Nephron (organoid): ENCODE measurements around the gene TYROBP.

Experiments
- H3K27ac Mint-ChIP-seq, 3 experiments: 2 replicates each; pipeline ENCODE4 v1.8.0; 2020; ENCODE audit warnings: mixed read lengths in 3 of 3, mild to moderate bottlenecking in 2 of 3, moderate library complexity in 1 of 3
- H3K27me3 Mint-ChIP-seq: 2 replicates; pipeline ENCODE4 v1.8.0; 2021; ENCODE audit warnings: low read depth, mild to moderate bottlenecking, moderate library complexity, mixed read lengths
- H3K36me3 Mint-ChIP-seq: 2 replicates; pipeline ENCODE4 v1.8.0; 2020; ENCODE audit warnings: low read depth, mixed read lengths
- H3K4me1 Mint-ChIP-seq: 2 replicates; pipeline ENCODE4 v1.8.0; 2020; ENCODE audit warnings: mixed read lengths
- H3K4me3 Mint-ChIP-seq, 3 experiments: 2 replicates each; pipeline ENCODE4 v1.8.0; 2020; ENCODE audit warnings: mild to moderate bottlenecking in 3 of 3, mixed read lengths in 3 of 3, moderate library complexity in 2 of 3
- H3K9me3 Mint-ChIP-seq: 2 replicates; pipeline ENCODE4 v1.8.0; 2020; ENCODE audit warnings: mixed read lengths
- TF ChIP-seq, protein P1 (sequence below), 3 experiments: fragments of 200-600 bp; sonication (generic); IDR thresholded peaks; one replicate each; pipeline ENCODE4 v1.5.0; 2021; ENCODE audit warnings: antibody characterized with exemption in 3 of 3; ENCODE audit not compliant: unreplicated experiment in 3 of 3

The TYROBP gene

DNA sequence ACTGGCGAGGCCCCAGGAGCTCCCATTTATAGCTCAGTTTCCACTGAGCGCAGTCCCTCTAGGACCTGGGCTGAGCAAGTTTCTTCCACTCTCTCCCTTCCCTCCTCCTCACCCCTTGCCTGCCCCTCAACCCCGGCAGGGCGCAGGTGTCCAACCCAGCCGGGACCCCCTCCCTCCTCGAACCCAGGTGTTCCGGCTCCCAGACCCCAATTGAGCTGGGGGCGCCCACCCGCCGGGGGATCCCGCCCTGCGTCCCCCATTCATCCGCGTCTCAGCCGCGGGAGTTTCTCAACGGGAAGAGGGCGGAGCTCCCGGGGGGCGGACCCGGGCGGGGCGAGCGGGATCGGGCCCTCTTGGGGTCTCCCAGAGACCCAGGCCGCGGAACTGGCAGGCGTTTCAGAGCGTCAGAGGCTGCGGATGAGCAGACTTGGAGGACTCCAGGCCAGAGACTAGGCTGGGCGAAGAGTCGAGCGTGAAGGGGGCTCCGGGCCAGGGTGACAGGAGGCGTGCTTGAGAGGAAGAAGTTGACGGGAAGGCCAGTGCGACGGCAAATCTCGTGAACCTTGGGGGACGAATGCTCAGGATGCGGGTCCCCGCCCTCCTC is 51.4 kb downstream of the TYROBP start, which contains the start of gene KIRREL2:
Gene KIRREL2 (plus strand): TSS at position 366 of the 604 bp plus-strand sequence. CDS start 209 bp downstream, at position 575.
- Mint-ChIP-seq H3K4me3 (peak within 1 kb of the TSS; percentile 84 to 95 (median 84)), H3K27ac (peak within 1 kb of the TSS in 2 of 3 experiments; percentile 94 to 98), H3K36me3 (peaks cover 4% of the 10 kb centered on the region), H3K9me3 (no peaks in the 10 kb centered on the region), H3K4me1 (peaks cover 28% of the 10 kb centered on the region), H3K27me3 (peaks cover 69% of the 10 kb centered on the region)
- TF ChIP-seq, protein P1, sequence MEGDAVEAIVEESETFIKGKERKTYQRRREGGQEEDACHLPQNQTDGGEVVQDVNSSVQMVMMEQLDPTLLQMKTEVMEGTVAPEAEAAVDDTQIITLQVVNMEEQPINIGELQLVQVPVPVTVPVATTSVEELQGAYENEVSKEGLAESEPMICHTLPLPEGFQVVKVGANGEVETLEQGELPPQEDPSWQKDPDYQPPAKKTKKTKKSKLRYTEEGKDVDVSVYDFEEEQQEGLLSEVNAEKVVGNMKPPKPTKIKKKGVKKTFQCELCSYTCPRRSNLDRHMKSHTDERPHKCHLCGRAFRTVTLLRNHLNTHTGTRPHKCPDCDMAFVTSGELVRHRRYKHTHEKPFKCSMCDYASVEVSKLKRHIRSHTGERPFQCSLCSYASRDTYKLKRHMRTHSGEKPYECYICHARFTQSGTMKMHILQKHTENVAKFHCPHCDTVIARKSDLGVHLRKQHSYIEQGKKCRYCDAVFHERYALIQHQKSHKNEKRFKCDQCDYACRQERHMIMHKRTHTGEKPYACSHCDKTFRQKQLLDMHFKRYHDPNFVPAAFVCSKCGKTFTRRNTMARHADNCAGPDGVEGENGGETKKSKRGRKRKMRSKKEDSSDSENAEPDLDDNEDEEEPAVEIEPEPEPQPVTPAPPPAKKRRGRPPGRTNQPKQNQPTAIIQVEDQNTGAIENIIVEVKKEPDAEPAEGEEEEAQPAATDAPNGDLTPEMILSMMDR (IDR thresholded peaks at IDR 0.05; ENCODE audit: unreplicated experiment in 3 of 3), result no peak
